ENCODE data around the gene BTG4.

Gene BTG4

DNA sequence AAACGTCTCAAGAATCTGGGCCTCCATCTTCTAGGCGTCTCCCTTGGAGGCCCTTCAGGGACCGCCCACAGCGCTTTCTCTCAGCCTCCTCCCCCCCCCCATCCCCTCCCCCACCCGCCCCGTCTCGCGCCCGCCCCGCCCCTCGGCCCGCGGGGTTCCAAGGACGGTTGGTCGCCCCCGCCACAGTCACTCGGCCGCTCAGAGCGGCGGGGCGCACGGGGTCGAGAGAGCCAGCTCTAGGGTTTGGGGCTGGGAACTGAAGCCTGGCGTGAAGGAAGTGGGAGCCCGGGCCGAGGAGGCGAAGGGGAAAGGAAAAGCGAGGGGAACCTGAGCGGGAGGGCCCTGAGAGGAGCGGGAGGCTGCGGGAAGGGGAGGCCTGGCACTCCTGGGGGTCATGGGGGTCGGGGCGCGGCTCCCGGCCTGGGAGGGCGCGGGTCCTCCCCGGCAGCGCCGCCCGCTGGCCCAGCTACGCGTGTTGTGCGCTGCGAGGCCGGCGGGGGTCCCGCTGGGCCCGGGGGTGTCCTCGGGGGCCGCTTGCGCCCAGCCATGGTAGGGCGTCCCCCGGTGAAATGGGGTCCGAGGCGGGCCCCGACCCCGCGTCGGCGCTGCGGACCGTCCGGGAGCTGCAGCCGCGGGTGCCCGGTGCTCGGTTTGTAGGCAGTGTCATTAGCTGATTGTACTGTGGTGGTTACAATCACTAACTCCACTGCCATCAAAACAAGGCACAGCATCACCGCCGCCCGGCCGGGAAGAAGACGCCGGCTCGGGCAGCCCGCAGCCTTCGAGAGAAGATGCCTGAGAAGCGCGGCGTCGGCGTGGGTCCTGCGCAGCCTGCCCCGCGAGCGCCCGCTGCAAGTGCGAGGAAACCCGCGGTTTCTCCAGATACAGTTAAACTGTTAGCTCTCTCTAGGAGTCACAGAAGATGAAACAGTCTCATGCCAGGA, at the start of gene BTG4:
TSS of gene BTG4 (minus strand) at position 91 of the 944 bp plus-strand sequence. CDS start 13,610 bp downstream, outside the sequence.
- peak; percentile 38 for DNase-seq (ENCODE audit: low spot score)

DNA sequence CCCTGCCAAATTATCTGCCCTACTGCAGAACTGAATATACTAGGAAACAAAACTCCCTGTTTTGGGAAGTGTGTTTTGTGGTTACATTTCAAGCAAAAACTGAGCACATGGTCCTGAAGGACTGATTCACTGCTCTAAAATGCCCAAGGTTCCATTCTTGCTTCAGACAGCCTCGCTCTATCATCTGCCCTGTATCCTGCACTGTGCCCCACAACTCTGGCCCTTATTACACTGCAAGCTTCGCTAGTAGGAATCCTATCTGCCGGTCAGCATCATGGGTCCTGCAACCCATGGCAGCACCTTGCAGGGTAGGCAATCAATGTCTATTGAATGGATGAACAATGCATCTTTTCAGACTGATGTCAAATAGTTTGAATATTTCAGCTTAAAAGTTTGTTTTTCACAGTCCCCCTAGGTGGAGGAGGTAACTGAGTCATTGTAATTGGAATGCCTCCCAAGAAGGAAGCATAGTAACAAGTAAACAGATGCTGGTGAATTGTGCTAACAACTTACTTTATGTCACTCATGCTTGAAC, 49.7 kb upstream of the BTG4 start:
- peak; percentile 75 for DNase-seq (ENCODE audit: low spot score)

DNA sequence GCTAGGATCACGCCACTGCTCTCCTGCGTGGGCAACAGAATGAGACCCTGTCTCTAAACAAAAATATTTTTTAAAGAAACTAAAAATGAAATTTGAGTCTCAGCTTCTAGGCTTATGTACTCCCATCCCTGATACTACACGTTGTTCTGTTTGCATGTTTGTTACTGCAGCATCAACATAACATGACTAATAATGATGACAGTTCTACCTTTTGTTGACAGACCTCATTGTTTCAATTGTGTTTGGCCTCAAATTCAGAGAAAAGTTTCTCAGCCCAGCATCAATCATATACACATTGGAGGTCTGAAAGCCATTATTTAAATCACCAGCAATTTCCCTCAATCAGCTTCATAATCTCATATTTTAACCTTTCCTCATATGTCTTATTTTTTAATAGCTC, 49.1 kb upstream of the BTG4 start:
- DNase-seq (ENCODE audit: low spot score), result no peak

DNA sequence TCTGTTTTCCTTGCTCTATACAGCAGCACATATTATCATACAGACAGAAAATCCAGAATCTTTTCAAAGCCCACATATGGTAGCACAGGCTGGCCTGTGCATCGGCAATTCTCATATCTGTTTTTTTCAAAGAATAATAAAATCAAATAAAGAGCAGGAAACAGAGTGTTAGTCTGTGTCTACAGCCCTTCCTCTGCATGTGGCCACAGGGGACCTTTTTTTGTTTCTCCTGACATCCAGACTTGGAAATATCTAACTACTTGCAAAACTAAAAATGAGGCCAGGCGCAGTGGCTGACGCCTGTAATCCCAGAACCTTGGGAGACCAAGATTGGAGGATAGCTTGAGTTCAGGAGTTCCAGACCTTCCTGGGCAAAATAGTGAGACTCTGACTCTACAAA, 48.6 kb upstream of the BTG4 start:
- no peak for DNase-seq (ENCODE audit: low spot score)

DNA sequence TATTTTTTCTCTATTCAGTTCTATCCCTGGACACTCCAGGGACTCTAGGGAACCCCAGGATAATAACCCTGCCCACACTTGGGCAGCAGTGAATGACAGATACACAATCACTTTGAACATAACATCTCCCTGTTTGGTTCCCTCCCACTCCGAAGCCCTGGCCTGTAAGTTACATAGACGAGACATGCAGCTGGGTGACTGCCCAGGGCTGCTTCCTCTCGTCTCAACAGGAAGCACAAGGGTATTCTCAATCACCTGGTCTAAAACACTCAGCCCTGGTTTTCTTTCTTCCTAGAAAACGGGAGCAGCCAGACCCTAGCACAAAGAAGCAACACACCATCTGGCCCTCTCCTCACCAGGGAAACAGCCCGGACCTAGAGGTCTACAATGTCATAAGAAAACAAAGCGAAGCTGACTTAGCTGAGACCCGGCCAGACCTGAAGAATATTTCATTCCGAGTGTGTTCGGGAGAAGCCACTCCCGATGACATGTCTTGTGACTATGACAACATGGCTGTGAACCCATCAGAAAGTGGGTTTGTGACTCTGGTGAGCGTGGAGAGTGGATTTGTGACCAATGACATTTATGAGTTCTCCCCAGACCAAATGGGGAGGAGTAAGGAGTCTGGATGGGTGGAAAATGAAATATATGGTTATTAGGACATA, 47.7 kb upstream of the BTG4 start:
- DNase-seq (ENCODE audit: low spot score), result no peak

DNA sequence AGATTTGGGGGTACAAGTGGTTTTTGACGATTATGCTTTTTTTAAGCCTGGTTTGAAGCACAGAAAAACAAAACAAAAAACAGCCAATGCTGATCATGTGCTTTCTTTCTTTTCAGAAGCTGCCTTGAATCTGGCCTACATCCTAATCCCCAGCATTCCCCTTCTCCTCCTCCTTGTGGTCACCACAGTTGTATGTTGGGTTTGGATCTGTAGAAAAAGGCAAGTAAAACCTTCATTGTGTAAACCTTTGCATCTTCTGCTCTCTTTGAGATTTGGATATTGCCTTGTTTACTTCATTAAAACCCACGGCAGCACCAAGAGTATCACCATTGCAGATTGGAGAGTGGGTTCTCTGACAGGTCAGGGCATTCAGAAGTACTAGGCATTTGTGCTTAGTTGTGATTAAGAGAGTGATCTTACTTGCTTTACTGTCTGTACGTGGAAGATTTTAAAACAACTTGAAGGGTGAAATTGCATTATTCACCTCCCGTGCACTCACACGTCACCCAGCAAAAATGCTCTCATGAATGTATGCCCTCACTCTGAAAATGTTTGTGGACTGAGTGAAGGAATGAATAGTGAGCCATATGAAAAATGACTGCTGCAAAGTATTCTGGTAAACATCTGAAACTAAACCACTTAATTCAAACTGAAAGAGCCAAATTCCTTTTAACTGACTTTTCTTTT, 45.4 kb upstream of the BTG4 start:
- DNase-seq (ENCODE audit: low spot score), result peak; percentile 80

DNA sequence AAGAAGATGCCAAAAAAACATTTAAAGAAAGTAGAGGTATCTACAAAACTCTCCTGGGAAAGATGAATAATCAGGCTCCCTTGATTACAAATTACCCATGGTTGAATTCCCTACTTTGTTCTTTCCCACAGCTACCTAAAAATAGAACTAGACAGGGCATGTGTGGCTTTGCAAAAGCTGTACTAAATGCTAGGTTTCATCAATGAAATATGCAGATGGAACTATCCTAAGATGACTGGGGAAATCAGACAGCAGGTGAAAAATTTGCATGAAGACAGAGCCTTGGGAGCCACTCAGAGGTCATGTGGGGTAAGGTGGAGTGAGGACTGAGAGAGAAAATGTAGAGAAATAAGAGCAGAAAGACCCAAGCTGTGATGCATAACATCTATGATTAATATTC, 43.1 kb upstream of the BTG4 start:
- peak; percentile 40 for DNase-seq (ENCODE audit: low spot score)

DNA sequence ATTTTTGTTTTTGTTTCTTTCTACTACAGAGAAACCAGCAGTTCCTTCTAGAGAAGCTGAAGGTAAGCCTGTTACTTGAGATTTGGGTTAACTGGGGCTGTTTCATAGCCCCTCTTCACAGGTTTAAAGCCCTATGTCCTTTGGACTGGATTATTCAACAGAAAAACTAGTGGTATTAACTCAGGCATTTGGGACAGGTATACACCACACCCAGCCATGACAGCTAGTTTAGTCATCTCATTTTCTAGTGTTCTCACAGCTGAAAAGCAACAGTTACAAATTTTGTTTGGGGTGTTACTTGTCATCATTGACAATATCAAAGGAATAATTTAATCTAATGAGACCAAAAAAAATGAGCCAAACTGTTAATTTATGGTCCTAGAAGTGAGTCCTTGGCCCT, 42.3 kb upstream of the BTG4 start:
- no peak for DNase-seq (ENCODE audit: low spot score)

DNA sequence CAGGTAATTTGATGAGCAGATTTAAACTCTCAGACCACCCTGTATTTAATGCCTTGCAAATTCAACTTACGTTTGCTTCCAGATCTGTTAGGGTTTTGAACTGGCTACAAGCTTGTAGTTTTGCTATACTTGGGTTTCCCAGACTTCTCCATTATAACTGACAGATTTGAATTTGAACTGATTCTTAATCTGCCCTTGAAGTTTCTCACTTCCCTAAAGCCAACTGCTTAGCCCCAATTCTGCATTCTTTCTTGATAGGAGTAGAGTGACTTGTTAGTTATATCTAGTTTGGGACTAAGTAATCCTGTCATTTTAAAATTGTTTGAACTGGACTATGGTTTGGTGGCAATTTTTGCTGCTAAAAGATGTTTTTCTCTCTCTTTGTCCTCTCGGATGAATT, 38.1 kb upstream of the BTG4 start:
- DNase-seq (ENCODE audit: low spot score), result no peak

DNA sequence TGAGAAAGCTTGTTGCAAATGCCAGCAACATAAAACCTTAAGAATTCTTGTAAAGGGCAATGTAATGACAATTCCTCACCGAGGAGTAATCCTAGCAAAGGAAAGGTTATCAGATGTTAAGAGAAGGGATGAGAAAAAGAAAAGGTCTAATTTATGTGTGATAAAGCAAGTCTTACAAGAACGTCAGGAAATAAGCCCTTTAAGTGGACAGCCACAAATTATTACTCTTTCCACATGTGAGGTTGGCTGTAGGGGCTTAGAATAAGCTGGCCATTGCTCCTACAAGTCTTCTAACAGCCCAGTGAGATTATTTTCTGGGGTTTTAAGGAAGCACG, 37.6 kb upstream of the BTG4 start:
- no peak for DNase-seq (ENCODE audit: low spot score)

DNA sequence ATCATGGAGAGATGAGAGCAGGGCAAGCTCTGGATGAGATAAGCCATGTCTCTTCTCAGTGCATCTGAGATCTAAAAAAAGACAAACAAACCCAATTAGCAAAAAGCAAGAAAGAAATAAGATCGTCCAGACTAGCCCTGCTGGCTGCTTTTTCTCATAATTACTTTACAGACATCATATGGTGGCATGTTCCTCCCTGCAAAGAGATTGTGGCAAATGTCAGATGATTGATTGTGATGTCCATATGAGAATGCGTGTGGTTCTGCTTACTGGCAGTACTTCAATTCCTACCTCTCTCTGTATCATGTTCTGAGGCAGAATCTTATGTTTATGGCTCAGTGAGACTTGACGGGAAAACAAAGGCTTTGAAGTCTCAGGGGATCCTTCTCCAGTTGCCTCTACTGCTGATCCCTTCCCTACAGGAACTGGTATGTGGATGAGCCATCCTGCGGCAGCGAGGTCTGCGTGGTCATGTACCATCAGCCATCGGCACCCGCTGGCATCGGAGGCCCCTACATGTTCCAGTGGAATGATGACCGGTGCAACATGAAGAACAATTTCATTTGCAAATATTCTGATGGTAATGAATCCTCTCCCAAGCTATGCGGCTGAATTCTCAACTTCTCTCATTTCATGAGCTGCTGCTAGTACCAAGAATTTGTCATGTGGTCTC, 37.1 kb upstream of the BTG4 start:
- DNase-seq (ENCODE audit: low spot score), result no peak

DNA sequence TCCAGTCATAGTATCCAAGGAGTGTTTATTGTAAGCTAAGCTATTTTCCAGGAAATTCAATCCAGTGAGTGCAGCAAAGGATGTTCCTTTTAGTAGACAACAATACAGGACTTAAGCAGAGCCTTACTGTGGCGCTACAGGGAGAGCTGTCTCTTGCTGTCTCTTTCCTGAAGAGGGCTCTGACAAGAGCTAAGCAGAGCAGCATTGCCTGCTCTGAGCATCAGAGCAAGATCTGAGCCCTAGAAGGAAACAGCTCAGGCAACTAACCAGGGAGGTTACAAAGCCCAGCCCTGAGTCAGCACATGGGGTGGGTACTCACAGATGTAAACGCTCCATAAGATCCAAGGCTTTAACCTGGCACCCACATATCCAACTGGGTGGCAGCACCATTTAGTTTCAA, 36.3 kb upstream of the BTG4 start:
- no peak for DNase-seq (ENCODE audit: low spot score)

DNA sequence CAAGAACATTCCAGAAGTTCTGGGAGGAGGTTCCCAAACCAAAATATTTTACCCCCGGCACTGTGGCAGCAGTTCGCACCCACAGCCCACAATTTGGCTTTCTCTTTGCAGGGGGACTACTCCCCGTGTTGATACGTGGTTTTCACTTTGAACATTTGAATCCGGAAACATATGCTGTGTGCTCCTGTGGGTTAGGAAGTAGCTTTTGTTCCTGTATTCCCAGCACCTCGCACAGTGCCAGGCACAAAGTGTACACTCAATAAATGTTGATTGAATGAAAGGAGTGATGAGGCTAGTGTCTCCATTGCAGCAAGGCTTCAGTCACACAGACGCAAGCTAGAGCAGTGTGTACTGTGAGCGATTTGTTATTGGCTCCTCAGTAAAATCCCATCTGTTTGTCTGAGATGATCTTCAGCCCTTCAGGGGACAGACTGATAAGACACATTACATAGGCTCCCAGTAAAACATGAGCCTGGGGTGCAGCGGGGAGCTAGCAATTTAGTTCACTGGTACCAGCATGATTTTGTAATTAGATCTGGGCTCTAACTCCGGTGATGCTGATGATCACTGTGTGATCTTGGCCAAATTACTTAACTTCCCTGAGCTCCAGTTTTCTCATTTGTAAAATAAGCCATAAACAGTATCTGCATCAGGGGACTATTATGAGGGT, 30.6 kb upstream of the BTG4 start:
- no peak for DNase-seq (ENCODE audit: low spot score)

DNA sequence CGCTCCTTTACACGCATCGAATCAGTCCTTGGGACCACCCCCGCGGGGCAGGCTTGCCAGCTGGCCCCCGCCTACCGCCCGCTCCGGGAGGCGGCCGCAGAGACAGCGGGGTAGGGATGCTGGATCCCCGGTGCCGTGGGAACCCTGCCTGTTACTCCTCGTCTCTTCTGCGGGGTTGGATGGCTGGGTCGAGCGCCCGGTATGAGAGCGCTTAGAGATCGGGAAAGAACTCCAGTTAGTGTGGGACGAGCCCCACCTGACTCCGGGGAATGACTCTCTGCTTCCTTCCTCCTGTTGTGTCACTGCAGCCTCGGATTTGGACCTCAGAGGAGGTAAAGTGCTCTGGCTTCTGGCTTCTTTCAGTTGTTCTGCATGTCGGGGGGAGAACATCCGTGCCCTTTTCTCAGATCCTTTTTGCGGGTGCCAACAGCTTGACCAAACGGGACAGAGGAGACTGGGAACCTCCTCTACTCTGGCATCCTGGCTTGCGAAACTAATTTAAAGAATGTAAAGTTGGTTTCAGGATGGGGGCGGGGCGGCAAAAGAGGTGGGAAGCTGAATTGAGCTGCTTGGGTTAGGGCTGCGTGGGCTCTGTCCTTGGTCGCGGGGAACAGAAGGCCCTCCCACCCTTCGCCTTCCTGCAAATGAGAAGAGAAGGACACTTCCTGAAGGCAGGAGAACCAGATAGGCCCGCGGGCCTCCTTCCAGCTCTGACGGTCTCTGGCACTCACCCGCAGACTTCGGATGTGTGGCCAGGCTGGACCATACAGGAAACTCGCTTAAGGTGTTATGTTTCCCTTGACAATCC, 29.3 kb upstream of the BTG4 start:
- peak; percentile 64 for DNase-seq (ENCODE audit: low spot score)

DNA sequence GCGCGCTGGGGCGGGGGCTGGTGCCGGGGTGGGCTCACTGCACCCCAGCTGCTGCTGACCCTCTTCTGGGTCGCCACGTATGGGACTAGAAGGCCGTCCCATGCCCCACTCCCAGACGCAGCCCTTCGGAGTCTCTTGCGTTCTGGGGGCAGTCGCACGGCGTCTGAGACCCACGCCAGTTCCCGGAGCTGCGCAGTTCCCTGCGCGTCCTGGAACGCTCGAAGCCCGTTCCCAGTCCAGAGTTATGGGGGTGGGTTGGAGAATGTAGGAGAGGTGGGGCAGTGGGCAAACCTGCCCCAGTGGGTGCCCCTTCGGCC, 28.7 kb upstream of the BTG4 start:
- no peak for DNase-seq (ENCODE audit: low spot score)

DNA sequence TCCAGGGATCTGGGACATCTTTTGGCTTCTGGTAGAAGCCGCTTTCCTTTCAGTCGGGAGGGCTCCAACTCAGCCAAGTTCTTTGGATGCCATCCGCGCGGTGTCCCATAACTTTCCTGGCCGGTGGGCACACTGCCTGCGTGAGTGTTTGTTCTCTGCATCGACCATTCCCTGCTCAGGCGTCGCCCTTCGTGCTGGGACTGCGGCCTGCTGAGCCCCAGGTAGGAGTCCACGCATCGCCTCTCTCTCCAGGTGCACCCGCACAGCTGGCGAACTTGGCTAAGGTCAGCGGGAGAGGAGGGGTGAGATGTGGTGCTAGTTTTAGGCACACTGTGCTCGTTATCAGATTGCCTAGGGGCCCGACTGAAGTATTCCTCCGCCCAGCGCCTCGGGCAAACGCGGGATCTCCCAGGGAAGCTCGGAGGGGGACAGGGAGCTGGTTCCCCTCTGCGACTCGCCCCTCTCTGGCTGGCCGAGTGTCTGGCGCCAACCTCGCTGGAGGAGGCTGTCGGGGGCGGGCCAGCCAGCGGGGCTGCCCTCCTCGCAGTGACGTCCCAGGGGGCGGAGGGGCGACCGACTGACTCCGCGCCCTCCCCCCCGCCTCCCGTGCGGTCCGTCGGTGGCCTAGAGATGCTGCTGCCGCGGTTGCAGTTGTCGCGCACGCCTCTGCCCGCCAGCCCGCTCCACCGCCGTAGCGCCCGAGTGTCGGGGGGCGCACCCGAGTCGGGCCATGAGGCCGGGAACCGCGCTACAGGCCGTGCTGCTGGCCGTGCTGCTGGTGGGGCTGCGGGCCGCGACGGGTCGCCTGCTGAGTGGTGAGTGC, 28.1 kb upstream of the BTG4 start, which contains the start of gene LAYN:
TSS of gene LAYN (plus strand) at position 607 of the 823 bp plus-strand sequence. CDS start at position 731, 124 bp downstream.
- DNase-seq (ENCODE audit: low spot score), result peak; percentile 93

DNA sequence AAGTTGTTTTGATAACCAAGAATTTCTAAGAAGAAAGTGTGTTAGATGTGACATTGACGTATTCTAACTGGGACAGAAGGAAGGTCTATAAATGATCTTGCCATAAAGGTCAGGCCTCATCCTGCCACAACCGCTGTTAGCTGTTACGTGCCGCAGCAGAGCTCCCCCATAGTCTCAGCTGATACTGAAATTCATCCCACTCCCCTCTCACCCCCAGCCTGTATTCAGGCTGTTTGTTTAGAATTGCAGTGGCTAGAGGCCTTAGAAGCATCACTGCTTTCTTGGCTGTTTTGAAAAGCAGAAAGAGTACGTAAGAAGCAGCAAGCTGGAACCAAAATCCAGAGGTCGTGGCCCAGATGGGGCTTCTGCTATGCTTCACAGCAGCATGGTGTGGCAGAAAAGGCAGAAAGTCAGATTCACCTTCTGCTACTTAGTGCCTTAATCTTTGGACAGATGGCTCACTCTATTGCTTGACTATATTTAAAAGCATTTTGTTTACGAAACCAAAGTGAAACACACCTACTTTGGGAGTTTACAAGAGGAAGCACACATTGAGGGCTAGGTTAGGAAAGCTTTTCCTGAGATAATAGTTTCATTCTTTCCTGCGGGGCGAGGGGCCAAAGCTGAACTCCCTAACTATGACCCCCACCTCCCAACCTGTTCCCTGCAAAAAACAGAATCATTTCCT, 27.4 kb upstream of the BTG4 start:
- no peak for DNase-seq (ENCODE audit: low spot score)

DNA sequence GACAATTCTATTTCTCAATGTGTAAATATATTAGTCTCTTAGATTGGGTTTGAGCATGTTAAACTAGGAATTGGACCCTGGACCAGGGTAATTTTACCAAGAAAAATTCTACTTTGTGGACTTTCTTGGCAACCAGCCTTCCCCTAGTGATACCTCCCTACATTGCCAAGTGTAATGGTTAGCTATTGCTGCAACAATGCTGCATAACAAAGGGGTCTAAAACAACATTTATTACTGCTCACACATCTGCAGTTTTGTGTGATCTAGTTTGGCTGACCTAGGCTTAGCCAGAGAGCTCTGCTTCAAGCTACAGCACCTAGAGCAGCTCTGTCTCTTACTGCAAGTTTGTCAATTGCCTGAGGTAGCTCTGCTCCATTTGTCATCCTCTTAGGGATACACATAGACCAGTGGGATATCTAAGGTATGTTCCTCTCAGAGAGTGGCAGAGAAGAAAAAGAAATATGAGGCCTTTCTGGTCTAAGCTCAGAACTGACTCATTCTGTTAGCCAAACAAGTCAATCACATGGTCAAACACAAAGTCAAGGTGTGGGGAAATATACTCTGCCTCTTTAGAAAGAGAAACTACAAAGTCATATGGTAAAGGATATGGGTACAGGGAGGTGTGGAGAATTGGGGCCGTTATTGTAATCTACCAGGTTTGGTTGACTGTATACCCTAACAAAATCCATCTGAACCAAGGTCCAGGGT, 26.4 kb upstream of the BTG4 start:
- no peak for DNase-seq (ENCODE audit: low spot score)

Data from AG08395 (cell line).